SK-N-MC (cell line): Measurements from ENCODE around the gene NFIX.

Source experiments
- EZH2 ChIP-seq: fragments of 200-600 bp; sonication (generic); IDR thresholded peaks from one replicate; pipeline ENCODE4 v1.6.1; 2017; ENCODE audit warnings: antibody characterized with exemption
- FOXP2 ChIP-seq: optimal IDR thresholded peaks from 2 replicates; pipeline ENCODE3; 2011; ENCODE audit warnings: mild to moderate bottlenecking, moderate library complexity; ENCODE audit not compliant: insufficient read depth; ENCODE audit errors: extremely low read length, control extremely low read depth
- POLR2AphosphoS5 ChIP-seq: IDR thresholded peaks from 2 replicates; pipeline ENCODE4 v1.6.1; 2012; ENCODE audit warnings: mild to moderate bottlenecking, low read depth, low read length, borderline replicate concordance

DNA sequence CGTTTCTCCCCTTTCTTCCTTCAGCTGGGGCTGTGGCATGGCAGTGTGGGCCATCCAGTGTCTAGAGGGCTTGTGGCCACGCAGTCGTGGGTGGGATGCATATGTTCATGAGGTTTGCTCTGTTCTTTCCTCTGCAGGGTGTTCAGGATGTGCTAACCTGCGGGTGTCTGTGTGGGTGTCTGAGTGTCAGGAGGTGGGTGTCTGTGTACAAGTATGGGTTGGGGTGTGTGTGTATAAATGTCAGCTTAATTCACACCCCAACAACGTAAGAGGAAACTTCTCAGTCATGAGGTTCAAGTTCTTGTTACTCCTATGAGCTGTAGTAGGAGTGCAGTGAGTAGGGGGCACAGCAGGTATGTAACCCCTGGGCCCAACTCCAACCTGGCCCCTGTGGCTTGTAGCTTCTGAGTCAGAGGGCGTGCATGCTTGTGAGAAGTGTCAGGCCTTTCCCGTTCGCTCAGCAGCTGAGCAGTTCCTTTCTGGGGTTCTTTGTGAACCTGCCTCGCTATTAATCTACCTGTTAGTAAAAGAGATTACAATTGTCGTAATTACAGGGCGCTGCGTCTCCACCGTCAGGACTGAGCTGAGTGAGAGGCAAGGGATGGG lies 49.1 kb downstream of the NFIX start:
- no peak for TF ChIP-seq POLR2AphosphoS5
- no peak for TF ChIP-seq EZH2
- no peak for TF ChIP-seq FOXP2
